Effector memory CD8-positive, alpha-beta T cell (primary cell): ENCODE results near the gene APCDD1.

Experiments used
- ATAC-seq: fragments of 150-1000 bp; cut with Tn5 transposase; replicated peaks from 2 replicates; pipeline ENCODE4 v1.10.0; 2021; ENCODE audit warnings: mild to moderate bottlenecking, moderate library complexity
- DNase-seq, 3 experiments: peaks; one replicate each; pipeline ENCODE4 v3.0.0; 2021
- H3K27ac Mint-ChIP-seq, 2 donors: one replicate each; pipeline ENCODE4 v1.8.0; 2022; ENCODE audit warnings: mild to moderate bottlenecking in 2 of 2, mixed read lengths in 2 of 2, moderate library complexity in 2 of 2
- H3K27me3 Mint-ChIP-seq, 2 donors: one replicate each; pipeline ENCODE4 v1.8.0; 2022; ENCODE audit warnings: mixed read lengths in 2 of 2
- H3K36me3 Mint-ChIP-seq: one replicate; pipeline ENCODE4 v1.8.0; 2022; ENCODE audit warnings: mild to moderate bottlenecking, moderate library complexity, mixed read lengths; ENCODE audit not compliant: insufficient read depth
- H3K4me1 Mint-ChIP-seq, 2 donors: one replicate each; pipeline ENCODE4 v1.8.0; 2022; ENCODE audit warnings: low read depth in 2 of 2, mixed read lengths in 2 of 2
- H3K4me3 Mint-ChIP-seq, 2 donors: one replicate each; pipeline ENCODE4 v1.8.0; 2022; ENCODE audit warnings: mild to moderate bottlenecking in 2 of 2, mixed read lengths in 2 of 2, moderate library complexity in 2 of 2
- H3K9me3 Mint-ChIP-seq, 2 donors: one replicate each; pipeline ENCODE4 v1.8.0; 2022; ENCODE audit warnings: mixed read lengths in 2 of 2

The APCDD1 gene

DNA sequence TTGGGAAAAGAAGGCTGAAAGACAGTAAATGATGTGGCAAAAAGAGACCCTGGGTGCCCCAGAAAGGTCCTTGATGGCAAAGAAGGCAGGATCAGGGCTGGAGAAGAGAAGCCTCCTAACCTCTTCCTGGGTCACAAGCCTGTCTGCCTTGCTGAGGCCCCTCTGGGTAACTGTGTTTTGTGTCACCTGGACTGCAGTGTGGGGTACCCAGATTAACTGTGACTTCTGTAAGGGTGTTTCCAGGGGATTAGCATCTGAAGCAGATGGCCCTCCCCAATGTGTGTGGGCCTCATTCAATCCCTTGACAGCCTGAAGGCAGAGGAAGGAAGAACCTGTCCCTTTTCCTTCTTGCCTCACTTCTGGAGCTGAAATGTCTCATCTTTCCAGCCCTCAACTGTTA is 35.6 kb upstream of the APCDD1 start:
- H3K27ac Mint-ChIP-seq: no peak overlapping the region
- no peaks in the 10 kb centered on the region for H3K9me3 Mint-ChIP-seq
- no peaks in the 10 kb centered on the region for H3K4me1 Mint-ChIP-seq
- H3K36me3 Mint-ChIP-seq: no peaks in the 10 kb centered on the region
- DNase-seq (no peak), ATAC-seq (no peak)
- peaks cover 18 to 29% of the 10 kb centered on the region in 2 donors for H3K27me3 Mint-ChIP-seq
- no peak overlapping the region for H3K4me3 Mint-ChIP-seq

DNA sequence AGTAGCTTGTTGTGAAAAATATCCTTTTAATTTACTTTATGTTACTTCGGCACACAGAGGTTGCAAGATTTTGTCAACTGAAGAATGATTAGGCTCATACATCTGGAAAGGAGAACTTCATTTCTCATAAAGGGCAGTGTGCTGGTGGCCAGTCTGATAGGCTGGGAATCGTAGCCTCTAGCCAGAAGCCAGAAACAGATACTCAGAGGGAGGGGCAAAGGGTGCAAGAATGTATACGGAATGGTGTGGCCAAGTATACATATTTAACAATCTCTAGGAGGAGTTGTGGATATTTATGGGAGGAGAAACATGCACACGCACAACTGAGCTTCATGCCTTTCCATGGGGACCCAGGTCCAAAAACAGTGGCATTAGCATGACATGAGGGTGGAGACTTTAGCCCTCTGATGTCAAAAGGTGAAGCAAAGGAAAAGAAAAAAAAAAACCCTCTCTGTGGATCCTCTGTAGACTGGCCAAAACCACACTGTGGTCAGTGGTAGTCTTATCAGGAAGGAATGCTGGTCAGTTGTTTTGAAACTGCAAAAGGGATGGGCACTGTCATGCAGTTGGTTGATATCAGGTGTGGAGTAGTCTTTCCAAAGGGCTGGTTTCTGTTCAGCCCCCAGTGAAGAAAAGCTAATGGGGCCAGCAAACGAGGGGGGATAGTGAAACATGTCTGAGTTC is 34.9 kb upstream of the APCDD1 start:
- Mint-ChIP-seq H3K27me3 (peaks cover 24 to 31% of the 10 kb centered on the region in 2 donors), H3K4me3 (no peak overlapping the region), H3K36me3 (no peaks in the 10 kb centered on the region), H3K9me3 (no peaks in the 10 kb centered on the region), H3K4me1 (no peaks in the 10 kb centered on the region), H3K27ac (no peak overlapping the region)
- ATAC-seq: no peak
- no peak for DNase-seq

DNA sequence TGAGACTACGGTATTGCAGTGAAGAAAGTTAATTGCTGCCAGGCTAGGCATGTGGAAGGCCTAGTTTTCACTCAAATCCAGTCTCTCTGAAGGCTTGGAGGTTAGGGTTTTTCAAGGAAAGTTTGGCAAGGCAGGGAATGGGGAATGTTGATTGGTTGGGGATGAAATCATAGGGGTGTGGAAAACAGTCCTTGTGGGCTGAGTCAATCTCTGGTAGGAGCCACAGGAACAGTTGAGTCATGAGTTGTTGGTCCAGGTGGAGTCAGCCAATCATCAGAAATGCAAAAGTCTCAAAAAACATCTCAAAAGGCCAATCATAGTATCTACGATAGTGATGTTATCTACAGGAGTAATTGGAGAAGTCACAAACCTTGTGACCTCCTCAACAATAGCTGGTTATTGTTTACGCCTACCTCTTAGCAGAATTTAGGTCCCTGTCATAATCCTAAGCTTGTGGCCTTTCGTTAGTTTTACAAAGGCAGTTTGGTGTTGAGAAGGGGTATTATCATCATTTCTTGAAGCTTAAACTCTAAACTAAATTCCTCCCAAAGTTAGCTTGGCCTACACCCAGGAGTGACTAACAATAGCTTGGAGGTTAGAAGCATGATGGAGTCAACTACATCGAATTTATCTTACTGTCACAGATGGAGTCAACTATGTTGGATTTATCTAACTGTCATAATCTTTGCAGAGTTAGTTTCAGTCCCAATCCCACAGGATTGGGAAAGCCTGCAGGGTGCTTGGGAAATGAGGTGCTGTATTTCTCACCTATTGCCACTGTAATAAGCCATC is 33.7 kb upstream of the APCDD1 start:
- Mint-ChIP-seq H3K4me1 (no peaks in the 10 kb centered on the region), H3K9me3 (no peaks in the 10 kb centered on the region), H3K27ac (peak overlapping the region in 1 of 2 donors; percentile 21), H3K36me3 (no peaks in the 10 kb centered on the region), H3K27me3 (peaks cover 14 to 29% of the 10 kb centered on the region in 2 donors), H3K4me3 (no peak overlapping the region)
- DNase-seq (no peak), ATAC-seq (no peak)

DNA sequence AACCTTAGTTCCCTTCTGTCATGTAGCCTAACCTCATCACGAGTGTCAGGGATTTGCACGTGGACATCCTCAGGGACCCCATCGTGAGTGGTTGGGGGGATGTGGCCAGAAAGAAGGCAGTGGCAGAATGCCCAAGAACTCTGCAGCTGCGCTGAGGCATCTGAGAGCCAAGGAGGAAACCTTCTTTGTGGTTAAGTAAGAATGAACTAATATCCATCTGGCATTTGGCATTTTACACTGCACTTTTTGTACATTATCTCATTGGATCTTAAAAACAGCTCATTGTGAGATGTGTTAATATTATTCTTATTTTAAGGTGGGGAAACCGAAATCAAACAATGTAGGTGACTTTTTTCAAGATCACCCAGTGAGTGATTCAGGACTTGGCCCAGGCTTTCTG is 32.6 kb upstream of the APCDD1 start:
- peaks cover 14 to 36% of the 10 kb centered on the region in 2 donors for H3K27me3 Mint-ChIP-seq
- ATAC-seq (no peak), DNase-seq (no peak)
- no peak overlapping the region for H3K4me3 Mint-ChIP-seq
- no peaks in the 10 kb centered on the region for H3K4me1 Mint-ChIP-seq
- no peaks in the 10 kb centered on the region for H3K9me3 Mint-ChIP-seq
- no peaks in the 10 kb centered on the region for H3K36me3 Mint-ChIP-seq
- no peak overlapping the region for H3K27ac Mint-ChIP-seq

DNA sequence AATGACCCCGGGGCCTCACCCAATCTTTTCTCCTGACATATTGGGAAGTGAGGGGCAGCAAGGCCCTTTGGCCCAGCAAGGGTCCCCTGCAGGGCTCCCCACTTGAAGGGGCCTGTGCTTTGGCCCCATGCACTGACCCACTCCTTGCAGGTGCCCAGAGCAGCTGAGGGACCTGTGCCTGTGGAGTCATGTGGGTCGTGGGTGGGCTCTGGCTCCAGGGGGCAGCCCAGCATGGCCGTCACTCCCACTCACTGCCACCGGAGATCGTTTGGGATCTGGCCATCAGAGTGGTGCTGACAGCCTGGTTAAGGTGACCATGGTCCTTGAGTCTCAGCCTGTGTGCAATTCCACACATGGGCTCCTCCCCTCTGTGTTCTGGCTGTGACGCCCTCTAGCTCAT is 31.7 kb upstream of the APCDD1 start:
- no peak overlapping the region for H3K4me3 Mint-ChIP-seq

DNA sequence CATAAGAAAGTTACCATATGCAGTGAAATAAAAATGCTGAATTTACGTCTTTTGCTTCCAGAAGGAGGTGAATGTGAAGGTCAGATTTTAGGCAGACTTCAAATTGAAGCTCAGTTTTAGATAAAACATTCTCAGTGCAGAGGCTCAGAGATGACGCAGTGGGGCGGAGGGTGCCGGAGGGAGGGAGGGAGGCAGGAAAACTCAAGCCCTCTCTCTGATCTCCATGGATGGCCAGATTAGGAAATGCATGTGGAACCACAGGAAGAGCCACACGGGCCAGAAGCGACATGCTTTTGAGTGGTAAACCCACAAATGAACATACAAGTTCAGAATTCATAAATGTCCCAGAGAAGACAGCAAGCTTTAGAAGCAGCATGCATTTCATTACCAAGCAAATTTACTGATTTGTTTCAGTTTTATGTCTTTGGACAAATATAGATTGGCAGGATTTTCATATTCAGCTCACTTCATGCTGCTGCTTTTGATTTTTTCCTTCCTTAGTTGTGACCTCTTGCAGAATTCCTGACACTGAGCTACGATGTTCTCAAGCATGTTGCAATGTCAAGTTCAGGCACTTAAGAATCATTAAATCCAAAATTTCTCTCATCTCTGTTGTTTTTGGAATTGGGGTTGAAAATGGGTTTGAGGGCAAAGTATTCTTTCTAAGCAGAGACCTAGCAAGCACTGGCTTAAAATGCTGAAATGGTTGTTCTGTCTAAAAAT is 29.7 kb upstream of the APCDD1 start:
- Mint-ChIP-seq H3K27ac (no peak overlapping the region), H3K4me1 (no peaks in the 10 kb centered on the region), H3K4me3 (no peak overlapping the region), H3K9me3 (no peaks in the 10 kb centered on the region), H3K27me3 (peaks cover 14 to 36% of the 10 kb centered on the region in 2 donors), H3K36me3 (no peaks in the 10 kb centered on the region)
- ATAC-seq (no peak), DNase-seq (no peak)

More for the DNA sequence above, 31.7 kb upstream of the APCDD1 start:
- DNase-seq: no peak
- ATAC-seq: no peak
- Mint-ChIP-seq H3K36me3 (no peaks in the 10 kb centered on the region), H3K27me3 (peaks cover 14 to 36% of the 10 kb centered on the region in 2 donors), H3K27ac (no peak overlapping the region), H3K4me1 (no peaks in the 10 kb centered on the region), H3K9me3 (no peaks in the 10 kb centered on the region)

DNA sequence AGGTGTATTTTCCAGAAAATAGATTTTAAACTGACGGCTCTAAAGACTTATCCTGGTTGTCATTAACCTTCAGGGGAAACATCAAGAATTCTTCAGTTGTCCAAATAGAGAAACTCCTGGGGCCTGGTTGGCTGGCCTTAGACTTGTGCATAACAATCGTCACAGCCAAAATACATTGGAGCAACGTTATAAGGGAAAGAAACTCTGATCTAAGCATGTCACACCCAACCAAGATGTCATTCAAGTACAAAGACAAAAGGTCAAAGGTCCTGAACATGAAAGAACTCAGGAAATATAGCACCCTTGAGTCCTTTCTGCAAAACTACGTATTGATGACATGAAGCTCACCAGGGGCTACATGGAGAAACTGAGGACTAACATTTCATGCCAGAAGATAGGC is 23.8 kb upstream of the APCDD1 start:
- no peak overlapping the region for H3K27ac Mint-ChIP-seq
- no peak overlapping the region for H3K4me3 Mint-ChIP-seq
- no peak for ATAC-seq
- H3K36me3 Mint-ChIP-seq: no peaks in the 10 kb centered on the region
- DNase-seq: no peak
- H3K9me3 Mint-ChIP-seq: no peaks in the 10 kb centered on the region
- peaks cover 8 to 10% of the 10 kb centered on the region in 2 donors for H3K27me3 Mint-ChIP-seq
- no peaks in the 10 kb centered on the region for H3K4me1 Mint-ChIP-seq

DNA sequence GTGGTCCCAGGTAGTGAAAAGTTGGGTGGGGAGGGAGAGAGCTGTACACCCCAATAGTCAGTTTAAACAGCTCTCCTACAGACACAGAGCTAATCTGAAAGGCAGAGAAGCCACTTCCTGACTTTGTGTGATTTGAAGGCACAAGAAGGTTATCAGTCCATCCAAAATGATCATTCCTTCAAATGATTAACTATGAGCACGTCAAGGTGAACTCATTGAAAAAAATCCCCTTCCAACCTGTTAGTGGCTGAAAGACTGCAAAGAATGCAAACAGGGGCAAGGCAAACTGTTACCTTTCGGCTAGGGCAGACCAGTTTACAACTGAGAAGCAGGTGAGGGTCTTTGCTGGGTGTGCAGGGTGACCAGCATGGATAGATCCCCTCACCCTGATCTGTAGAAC is 22.8 kb upstream of the APCDD1 start:
- no peak for ATAC-seq

DNA sequence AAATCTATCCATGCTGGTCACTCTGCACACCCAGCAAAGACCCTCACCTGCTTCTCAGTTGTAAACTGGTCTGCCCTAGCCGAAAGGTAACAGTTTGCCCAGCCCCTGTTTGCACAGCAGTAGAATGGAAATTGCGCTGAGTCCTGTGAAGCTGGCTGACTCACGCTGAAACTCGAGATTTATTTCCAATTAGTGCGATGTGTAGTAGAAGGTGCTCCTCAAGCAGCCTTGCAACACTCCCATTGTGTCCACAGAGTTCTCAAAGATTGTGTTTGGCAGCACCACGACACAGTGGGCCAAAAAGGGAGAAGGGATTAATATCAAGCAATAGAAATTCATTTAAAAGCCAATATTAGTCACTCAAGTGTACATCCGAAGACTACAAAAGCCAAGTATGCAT is 21.7 kb upstream of the APCDD1 start:
- H3K27ac Mint-ChIP-seq: no peak overlapping the region
- H3K36me3 Mint-ChIP-seq: no peaks in the 10 kb centered on the region
- no peaks in the 10 kb centered on the region for H3K9me3 Mint-ChIP-seq

More for the DNA sequence above, 22.8 kb upstream of the APCDD1 start:
- H3K36me3 Mint-ChIP-seq: no peaks in the 10 kb centered on the region
- no peaks in the 10 kb centered on the region for H3K4me1 Mint-ChIP-seq
- no peaks in the 10 kb centered on the region for H3K9me3 Mint-ChIP-seq
- no peak overlapping the region for H3K27ac Mint-ChIP-seq
- H3K4me3 Mint-ChIP-seq: no peak overlapping the region
- peaks cover 0 to 10% of the 10 kb centered on the region in 2 donors for H3K27me3 Mint-ChIP-seq
- DNase-seq: no peak

DNA sequence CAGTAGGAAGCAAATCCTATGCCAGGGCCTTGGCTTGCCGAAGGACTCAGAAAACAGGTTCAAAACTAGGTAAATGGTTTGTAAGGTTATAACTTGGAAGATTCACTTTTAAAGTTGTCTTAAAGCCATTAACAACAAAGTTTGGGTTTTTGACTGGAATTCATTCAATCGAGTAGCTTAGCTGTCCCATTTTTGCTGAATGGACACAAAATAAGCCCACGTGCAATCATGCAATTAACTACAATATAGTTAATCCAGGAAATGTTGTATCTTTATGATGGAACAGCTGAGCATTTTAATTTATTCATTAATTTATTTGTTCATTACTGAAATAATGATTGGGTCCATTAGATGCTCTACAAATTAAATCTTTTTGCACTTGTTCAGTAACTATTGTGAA is 18.3 kb upstream of the APCDD1 start:
- H3K4me3 Mint-ChIP-seq: no peak overlapping the region

More for the DNA sequence above, 21.7 kb upstream of the APCDD1 start:
- Mint-ChIP-seq H3K27me3 (peaks cover 0 to 10% of the 10 kb centered on the region in 2 donors), H3K4me1 (no peaks in the 10 kb centered on the region), H3K4me3 (no peak overlapping the region)
- no peak for ATAC-seq
- no peak for DNase-seq

DNA sequence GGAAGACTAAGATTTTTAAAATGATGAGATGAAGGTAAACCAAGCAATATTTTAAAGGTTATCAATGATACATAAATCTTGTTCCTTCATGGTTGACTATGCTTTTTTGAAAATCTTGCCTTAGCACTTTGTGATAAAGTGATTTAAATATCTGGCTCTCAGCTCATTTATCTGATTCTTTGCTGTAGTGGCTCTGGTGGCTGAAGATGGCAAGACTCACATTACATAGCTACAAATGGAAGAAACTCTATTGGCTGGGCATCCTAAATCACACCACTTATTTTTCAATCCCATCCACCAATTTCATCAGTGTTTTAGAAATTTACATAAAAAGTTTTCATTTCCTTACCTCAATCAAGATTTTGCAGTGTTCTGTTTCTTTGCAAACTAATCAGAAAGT is 16.6 kb upstream of the APCDD1 start:
- no peak overlapping the region for H3K27ac Mint-ChIP-seq
- H3K9me3 Mint-ChIP-seq: no peaks in the 10 kb centered on the region
- DNase-seq: no peak
- no peak overlapping the region for H3K4me3 Mint-ChIP-seq
- H3K27me3 Mint-ChIP-seq: peaks cover 25 to 28% of the 10 kb centered on the region in 2 donors
- no peaks in the 10 kb centered on the region for H3K36me3 Mint-ChIP-seq
- no peak for ATAC-seq
- H3K4me1 Mint-ChIP-seq: no peaks in the 10 kb centered on the region

More for the DNA sequence above, 18.3 kb upstream of the APCDD1 start:
- no peak overlapping the region for H3K27ac Mint-ChIP-seq
- H3K9me3 Mint-ChIP-seq: no peaks in the 10 kb centered on the region
- H3K27me3 Mint-ChIP-seq: peaks cover 16% of the 10 kb centered on the region in 2 donors
- DNase-seq (no peak), ATAC-seq (no peak)
- no peaks in the 10 kb centered on the region for H3K4me1 Mint-ChIP-seq
- H3K36me3 Mint-ChIP-seq: no peaks in the 10 kb centered on the region

DNA sequence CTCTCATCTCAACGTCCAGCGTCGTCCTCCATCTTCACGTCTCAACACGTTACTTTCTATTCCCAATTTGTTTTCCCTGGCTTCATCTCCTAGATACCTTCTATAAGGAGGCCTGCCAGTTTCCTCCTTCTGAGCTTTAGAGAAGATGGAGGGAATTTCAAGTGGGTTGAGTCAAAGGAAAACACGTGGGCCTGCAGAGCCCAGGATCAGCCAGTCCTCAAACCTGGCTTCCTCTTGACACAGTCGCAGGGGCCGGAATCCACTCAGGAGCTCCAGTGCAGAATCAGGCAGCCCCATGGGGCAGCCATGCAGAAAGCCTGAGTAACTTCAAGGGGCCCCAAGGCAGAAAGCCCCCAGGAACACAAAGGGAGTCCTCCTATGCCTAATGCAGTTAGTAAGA is 14.5 kb upstream of the APCDD1 start:
- Mint-ChIP-seq H3K36me3 (no peaks in the 10 kb centered on the region), H3K27me3 (peaks cover 25 to 42% of the 10 kb centered on the region in 2 donors), H3K9me3 (no peaks in the 10 kb centered on the region), H3K27ac (no peak overlapping the region), H3K4me1 (no peaks in the 10 kb centered on the region), H3K4me3 (no peak overlapping the region)
- no peak for ATAC-seq
- DNase-seq: no peak

DNA sequence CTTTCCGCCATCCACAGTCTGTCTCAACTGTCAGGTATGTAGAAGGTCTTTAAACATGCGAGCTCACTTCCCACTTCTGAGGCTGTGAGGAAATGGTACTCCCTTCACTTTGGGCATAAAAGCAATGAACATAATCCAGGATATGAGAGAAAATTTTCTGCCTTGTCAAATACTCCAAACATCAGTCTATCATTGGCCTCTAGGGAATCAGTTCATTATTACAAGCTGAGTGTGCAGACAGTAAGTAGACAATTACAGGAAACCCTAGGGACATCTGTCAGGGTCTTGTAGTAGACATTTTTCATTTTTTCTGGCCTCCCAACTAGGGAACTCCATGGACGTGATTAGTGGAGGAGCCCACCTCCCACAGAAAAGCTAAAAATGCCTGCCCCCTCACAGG is 13.6 kb upstream of the APCDD1 start:
- DNase-seq: no peak
- ATAC-seq: no peak
- H3K36me3 Mint-ChIP-seq: no peaks in the 10 kb centered on the region
- no peaks in the 10 kb centered on the region for H3K9me3 Mint-ChIP-seq
- no peak overlapping the region for H3K4me3 Mint-ChIP-seq
- no peaks in the 10 kb centered on the region for H3K4me1 Mint-ChIP-seq
- peaks cover 24 to 44% of the 10 kb centered on the region in 2 donors for H3K27me3 Mint-ChIP-seq
- H3K27ac Mint-ChIP-seq: no peak overlapping the region
